Stimulated activated CD4-positive, alpha-beta T cell treated with anti-CD3 and anti-CD28 coated beads, Interleukin-2, amount 100 ng/mL, for 48 hours (primary cell): ENCODE results near the gene FAM98C.

ENCODE experiments used
- DNase-seq, 2 donors: peaks; one replicate each; pipeline ENCODE4 v3.0.0-alpha.2; 2020

Gene FAM98C

DNA sequence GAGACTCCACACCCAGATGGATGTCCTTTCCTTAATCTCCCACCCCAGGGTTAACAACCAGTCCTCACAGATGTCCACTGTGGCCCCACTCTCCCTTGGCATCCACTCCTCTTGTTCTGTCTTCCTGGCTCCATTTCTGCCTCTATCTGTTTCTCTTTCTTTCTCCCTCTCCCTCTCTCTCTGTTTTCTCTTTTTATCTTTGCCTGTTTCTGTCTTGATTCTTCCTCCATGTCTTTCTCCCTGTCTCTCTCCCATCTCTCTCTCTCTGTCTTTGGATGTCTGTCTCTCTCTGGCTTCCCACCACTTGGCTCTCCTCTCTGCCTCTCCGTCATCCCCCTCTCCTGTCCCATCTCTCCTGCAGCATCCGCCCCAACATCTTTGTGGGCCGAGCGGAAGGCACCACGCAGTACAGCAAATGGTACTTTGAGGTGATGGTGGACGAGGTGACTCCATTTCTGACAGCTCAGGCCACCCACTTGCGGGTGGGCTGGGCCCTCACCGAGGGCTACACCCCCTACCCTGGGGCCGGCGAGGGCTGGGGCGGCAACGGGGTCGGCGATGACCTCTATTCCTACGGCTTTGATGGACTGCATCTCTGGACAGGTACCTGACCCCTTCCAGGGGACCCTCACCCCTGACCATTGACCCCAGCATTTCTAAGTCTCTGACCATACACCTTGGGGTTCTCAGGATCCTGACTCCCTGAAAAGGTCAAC, 55.0 kb downstream of the FAM98C start:
- DNase-seq = no peak
